ENCODE results near the gene ELF4.

DNA sequence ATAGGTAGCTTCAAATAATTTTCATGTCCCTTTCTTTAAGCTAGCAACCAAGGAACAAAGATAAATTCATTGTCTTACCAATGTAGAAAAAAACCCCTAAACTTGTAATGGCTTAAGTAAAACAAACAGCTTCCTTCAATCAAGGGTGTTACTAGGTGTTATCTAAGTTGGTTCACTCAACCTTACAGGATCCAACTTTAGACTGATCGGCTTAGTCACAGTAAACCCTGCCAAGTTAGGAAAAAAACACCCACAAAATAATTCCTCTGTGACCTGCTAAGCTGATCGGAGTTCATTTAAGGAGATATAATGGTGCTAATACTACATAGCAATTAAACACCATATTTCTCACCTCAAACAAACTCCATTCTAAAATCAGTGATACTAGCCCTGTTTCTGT lies 45.3 kb upstream of the ELF4 start:
- no peak for TF ChIP-seq POLR2A (IDR thresholded peaks at IDR 0.05)
- TF ChIP-seq, protein P1, sequence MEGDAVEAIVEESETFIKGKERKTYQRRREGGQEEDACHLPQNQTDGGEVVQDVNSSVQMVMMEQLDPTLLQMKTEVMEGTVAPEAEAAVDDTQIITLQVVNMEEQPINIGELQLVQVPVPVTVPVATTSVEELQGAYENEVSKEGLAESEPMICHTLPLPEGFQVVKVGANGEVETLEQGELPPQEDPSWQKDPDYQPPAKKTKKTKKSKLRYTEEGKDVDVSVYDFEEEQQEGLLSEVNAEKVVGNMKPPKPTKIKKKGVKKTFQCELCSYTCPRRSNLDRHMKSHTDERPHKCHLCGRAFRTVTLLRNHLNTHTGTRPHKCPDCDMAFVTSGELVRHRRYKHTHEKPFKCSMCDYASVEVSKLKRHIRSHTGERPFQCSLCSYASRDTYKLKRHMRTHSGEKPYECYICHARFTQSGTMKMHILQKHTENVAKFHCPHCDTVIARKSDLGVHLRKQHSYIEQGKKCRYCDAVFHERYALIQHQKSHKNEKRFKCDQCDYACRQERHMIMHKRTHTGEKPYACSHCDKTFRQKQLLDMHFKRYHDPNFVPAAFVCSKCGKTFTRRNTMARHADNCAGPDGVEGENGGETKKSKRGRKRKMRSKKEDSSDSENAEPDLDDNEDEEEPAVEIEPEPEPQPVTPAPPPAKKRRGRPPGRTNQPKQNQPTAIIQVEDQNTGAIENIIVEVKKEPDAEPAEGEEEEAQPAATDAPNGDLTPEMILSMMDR (IDR thresholded peaks at IDR 0.05): no peak
